GM19240 (cell line): ENCODE measurements around the gene IGFBP6.

Experiments
- DNase-seq: peaks from one replicate; pipeline ENCODE4 v3.0.0; 2011; ENCODE audit warnings: low spot score; ENCODE audit not compliant: insufficient read length

The IGFBP6 gene

DNA sequence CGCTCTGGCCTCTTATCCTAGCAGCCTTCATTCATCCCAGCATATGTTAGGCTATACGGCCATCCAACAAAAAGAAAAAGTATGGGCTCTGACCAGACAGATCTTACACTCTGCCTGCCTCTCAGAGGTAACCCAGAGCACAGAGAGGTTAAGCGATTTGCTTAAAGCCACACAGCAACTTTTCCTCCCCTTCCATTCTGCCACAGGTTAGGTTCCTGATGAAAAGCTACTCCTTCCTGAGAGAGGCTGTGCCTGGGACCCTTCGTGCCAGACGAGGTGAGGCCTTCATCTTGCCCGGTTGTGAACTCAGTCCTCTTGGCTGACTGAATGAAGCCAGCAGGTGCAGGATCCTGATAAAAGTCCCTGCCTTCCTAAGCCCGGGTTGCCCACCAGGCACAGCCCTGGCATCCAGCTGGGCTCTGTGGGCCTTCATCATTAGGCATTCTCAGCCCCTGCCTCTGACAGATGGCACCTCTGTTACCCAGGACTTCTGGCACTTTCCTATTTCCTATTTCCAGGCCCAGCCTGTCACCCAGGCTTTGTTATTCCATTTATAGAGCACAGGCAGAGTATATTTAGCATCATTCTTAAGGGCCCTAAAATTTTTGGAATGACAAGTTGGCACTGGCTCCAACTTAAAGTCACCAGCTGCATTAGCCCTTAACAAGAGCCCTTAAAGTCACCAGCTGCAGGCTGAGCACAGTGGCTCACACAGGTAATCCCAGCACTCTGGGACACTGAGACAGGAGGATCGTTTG, 18.6 kb downstream of the IGFBP6 start:
- DNase-seq = no peak

- no peak for DNase-seq
These were observed 21.4 kb downstream of the IGFBP6 start for GRCh38 chr12:53118751-53119300.

DNA sequence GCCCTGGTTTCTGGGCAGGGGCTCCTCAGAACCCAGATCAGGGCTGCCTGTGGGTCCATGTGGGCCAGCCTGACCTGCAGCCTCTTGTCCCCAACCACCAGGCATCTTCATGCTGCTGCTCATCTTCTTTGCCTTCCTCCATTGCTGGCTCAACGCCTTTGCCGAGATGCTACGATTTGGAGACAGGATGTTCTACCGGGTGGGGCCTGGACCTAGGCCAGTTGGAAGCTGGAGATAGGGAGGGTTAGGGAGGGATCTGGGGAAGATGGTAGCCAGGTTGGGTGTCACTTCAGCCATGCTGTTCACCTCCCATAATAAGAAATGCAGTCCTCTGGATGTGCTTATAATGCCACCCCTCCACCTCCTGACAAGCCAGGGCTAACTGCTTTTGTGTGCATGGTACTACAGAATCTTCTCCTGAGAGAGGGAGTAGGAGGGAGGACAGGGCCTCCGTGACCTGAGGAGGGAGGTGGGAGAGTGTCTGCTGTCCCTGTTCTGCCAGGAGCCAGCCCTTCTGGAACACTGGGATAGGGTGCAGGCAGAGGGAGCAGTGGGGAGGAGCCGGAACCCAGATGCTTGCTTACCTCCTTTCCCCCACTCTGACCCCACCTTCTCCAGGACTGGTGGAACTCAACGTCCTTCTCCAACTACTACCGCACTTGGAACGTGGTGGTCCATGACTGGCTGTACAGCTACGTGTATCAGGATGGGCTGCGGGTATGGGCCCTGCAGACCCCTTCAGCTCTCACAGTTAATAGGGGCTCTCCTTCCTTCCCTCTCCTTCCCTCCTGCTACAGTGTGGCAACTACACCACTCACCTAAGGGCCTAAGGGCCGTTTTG, 23.4 kb downstream of the IGFBP6 start:
- no peak for DNase-seq

- DNase-seq = no peak
These were observed 25.5 kb downstream of the IGFBP6 start for GRCh38 chr12:53122961-53123468.

GRCh38 chr12:53123578-53124351, 26.3 kb downstream of the IGFBP6 start:
- no peak for DNase-seq

DNA sequence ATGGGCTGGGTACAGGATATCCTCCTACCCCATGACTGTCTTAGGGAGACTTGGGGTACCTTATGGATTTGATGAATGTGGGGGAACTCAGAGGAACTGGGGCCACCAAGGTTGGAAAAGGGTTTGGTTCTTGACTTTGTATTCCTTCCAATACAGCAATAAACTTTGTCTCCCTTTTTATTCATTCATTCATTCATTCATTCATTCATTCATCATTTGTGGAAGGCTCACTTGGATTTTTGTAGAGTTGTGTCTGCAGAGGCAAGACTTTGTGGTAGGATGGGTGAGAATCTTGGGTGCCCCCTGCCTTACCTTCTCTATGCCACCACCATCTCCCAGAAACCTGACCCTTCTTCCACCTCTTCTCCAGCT, 26.9 kb downstream of the IGFBP6 start:
- no peak for DNase-seq

DNA sequence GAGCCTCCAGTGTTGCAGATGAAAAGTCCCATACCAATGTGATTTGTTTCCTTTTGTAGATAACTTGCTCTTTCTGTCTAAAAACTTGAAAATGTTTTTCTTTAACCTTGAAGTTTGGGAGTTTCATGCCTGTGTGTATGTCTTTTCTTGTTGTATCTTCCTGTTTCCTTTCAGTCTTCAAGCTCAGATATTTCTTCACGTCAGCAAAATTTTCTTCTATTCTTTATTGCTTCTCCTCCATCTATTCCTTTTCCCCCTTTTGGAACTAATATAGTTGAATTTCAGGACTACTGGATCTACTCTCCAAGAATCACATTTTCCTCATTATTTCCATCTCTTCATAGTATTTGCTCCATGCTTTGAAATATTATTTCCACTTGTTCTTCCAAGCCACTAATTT, 29.7 kb downstream of the IGFBP6 start:
- DNase-seq = no peak

- DNase-seq = no peak
These were observed 31.5 kb downstream of the IGFBP6 start for GRCh38 chr12:53128780-53129569.

DNA sequence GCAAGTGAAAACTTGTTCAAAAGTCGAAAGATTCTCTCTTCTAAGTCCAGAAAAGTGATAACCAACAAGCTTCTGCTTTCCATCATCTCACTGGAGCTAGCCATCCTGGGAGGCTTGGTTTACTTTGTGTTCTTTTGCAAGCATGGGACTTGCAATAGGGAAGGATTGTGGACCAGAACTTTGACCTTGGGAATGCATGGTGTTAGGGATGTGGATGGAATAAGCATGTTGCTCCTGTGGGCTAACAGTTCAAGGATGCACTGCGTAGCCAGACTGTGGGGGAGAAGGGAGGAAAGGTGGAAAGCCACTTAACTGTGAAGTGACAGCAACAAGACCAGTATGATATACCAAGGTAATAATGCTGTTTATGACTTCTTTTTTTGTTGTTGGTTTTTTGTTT, 34.4 kb downstream of the IGFBP6 start:
- no peak for DNase-seq

- no peak for DNase-seq
These were observed 36.3 kb downstream of the IGFBP6 start for GRCh38 chr12:53133722-53134121.

- no peak for DNase-seq
These were observed 45.9 kb downstream of the IGFBP6 start for GRCh38 chr12:53143355-53143754.

DNA sequence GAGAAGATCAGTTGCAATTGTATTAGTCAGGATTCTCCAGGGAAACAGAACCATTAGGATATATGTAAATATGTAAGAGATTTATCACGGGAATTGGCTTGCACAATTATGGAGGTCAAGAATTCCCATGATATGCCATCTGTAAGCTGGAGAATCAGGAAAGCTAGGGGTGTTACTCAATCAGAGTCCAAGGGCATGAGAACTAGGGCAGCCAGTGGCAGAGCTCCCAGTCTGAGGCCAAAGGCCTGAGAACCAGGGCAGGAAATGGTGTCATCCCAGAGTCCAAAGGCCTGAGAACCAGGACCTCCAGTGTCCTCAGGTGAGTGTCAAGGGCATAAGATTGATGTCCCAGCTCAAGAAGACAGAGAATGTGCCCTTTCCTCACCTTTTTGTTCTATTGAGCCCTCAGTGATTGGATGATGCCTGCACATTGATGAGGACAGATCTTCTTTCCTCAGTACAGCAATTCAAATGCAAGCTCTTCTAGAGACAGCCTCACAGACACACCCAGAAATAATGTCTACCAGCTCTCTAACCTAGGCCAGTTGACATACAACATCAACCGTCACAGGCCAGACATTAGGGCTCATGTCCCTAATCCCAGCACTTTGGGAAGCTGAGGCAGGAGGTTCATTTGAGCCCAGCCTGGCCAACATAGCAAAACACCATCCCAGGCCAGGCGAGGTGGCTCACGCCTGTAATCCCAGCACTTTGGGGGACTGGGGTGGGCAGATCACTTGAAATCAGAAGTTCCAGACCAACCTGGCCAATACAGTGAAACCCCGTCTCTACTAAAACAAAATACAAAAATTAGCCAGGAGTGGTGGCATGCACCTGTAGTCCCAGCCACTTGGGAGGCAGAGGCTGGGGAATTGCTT, 48.2 kb downstream of the IGFBP6 start:
- no peak for DNase-seq

DNA sequence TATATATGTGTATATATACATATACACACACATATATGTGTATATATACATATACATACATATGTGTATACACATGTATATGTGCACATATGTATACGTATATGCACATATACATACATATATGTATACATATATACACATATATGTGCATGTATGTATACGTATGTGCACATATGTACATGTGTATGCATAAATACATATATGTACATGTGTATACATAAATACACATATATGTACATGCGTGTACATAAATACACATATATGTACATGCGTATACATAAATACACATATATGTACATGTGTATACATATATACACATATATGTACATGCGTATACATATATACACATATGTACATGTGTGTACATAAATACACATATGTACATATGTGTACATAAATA, 49.7 kb downstream of the IGFBP6 start:
- no peak for DNase-seq

- no peak for DNase-seq
These were observed 50.2 kb downstream of the IGFBP6 start for GRCh38 chr12:53147653-53148052.

GRCh38 chr12:53151039-53151438, 53.6 kb downstream of the IGFBP6 start:
- no peak for DNase-seq
